IPS-20b (cell line): ENCODE data around the gene CNTN5.

Experiments
- H3K27ac ChIP-seq: one replicate; pipeline ENCODE4 v1.5.1; 2013; ENCODE audit warnings: low read length
- H3K27me3 ChIP-seq: 2 replicates; pipeline ENCODE4 v1.6.1; 2013; ENCODE audit warnings: mild to moderate bottlenecking, low read length, inconsistent platforms; ENCODE audit not compliant: insufficient read depth
- H3K36me3 ChIP-seq: 2 replicates; pipeline ENCODE4 v1.6.1; 2013; ENCODE audit warnings: low read depth, mild to moderate bottlenecking, inconsistent platforms, low read length, moderate library complexity; ENCODE audit not compliant: insufficient read depth
- H3K4me1 ChIP-seq: 2 replicates; pipeline ENCODE4 v1.6.1; 2013; ENCODE audit warnings: mild to moderate bottlenecking, control low read depth, inconsistent platforms, low read length, moderate library complexity; ENCODE audit not compliant: insufficient read depth
- H3K4me3 ChIP-seq: 2 replicates; pipeline ENCODE4 v1.5.1; 2013; ENCODE audit warnings: mild to moderate bottlenecking, low read length, inconsistent platforms
- H3K9ac ChIP-seq: 2 replicates; pipeline ENCODE4 v1.6.1; 2013; ENCODE audit warnings: low read depth, mild to moderate bottlenecking, inconsistent platforms, low read length, moderate library complexity
- H3K9me3 ChIP-seq: 2 replicates; pipeline ENCODE4 v1.6.1; 2013; ENCODE audit warnings: mild to moderate bottlenecking, low read depth, low read length, inconsistent platforms; ENCODE audit not compliant: insufficient read depth

Gene CNTN5

GRCh38 chr11:99464985-99465384 is 444.2 kb downstream of the CNTN5 start:
- Histone ChIP-seq H3K9ac (no peak overlapping the region), H3K27me3 (no peaks in the 10 kb centered on the region)

GRCh38 chr11:99489581-99489980 is 468.8 kb downstream of the CNTN5 start:
- Histone ChIP-seq H3K4me3 (no peak overlapping the region), H3K27me3 (no peaks in the 10 kb centered on the region), H3K27ac (no peak overlapping the region), H3K4me1 (0 out of 2 replicates have a peak, but pooled peaks cover 3% of the 10 kb centered on the region), H3K36me3 (no peaks in the 10 kb centered on the region), H3K9me3 (no peaks in the 10 kb centered on the region), H3K9ac (no peak overlapping the region)

More at GRCh38 chr11:99464985-99465384, 444.2 kb downstream of the CNTN5 start:
- H3K4me1 ChIP-seq, result no peaks in the 10 kb centered on the region
- H3K4me3 ChIP-seq, result no peak overlapping the region
- H3K9me3 ChIP-seq, result no peaks in the 10 kb centered on the region
- H3K27ac ChIP-seq, result no peak overlapping the region
- no peaks in the 10 kb centered on the region for H3K36me3 ChIP-seq

- Histone ChIP-seq H3K9ac (no peak overlapping the region), H3K36me3 (no peaks in the 10 kb centered on the region), H3K9me3 (no peaks in the 10 kb centered on the region), H3K4me3 (no peak overlapping the region), H3K27ac (no peak overlapping the region), H3K4me1 (0 out of 2 replicates have a peak, but pooled peaks cover 3% of the 10 kb centered on the region), H3K27me3 (no peaks in the 10 kb centered on the region)
These were observed 473.3 kb downstream of the CNTN5 start for GRCh38 chr11:99494065-99494464.

GRCh38 chr11:99501655-99502054 is 480.9 kb downstream of the CNTN5 start:
- H3K9ac ChIP-seq, result no peak overlapping the region
- no peaks in the 10 kb centered on the region; the same call in 1 of the 2 replicates for H3K4me1 ChIP-seq
- H3K9me3 ChIP-seq, result no peaks in the 10 kb centered on the region
- no peak overlapping the region for H3K4me3 ChIP-seq
- H3K27ac ChIP-seq, result no peak overlapping the region
- H3K36me3 ChIP-seq, result no peaks in the 10 kb centered on the region
- no peaks in the 10 kb centered on the region for H3K27me3 ChIP-seq

- Histone ChIP-seq H3K27me3 (no peaks in the 10 kb centered on the region), H3K36me3 (no peaks in the 10 kb centered on the region), H3K4me3 (no peak overlapping the region), H3K4me1 (no peaks in the 10 kb centered on the region; the same call in 1 of the 2 replicates), H3K9me3 (no peaks in the 10 kb centered on the region), H3K9ac (no peak overlapping the region), H3K27ac (no peak overlapping the region)
These were observed 484.6 kb downstream of the CNTN5 start for GRCh38 chr11:99505316-99505715.

- Histone ChIP-seq H3K4me1 (no peaks in the 10 kb centered on the region; the same call in 1 of the 2 replicates), H3K9ac (no peak overlapping the region), H3K27me3 (no peaks in the 10 kb centered on the region), H3K36me3 (no peaks in the 10 kb centered on the region), H3K27ac (no peak overlapping the region), H3K4me3 (no peak overlapping the region), H3K9me3 (no peaks in the 10 kb centered on the region)
These were observed 485.1 kb downstream of the CNTN5 start for GRCh38 chr11:99505831-99506230.

GRCh38 chr11:99509863-99510262 is 489.1 kb downstream of the CNTN5 start:
- Histone ChIP-seq H3K9ac (no peak overlapping the region), H3K4me3 (no peak overlapping the region), H3K27me3 (no peaks in the 10 kb centered on the region), H3K4me1 (peaks cover 4% of the 10 kb centered on the region; the same call in 1 of the 2 replicates), H3K27ac (no peak overlapping the region), H3K9me3 (no peaks in the 10 kb centered on the region), H3K36me3 (no peaks in the 10 kb centered on the region)

GRCh38 chr11:99513368-99513767 is 492.6 kb downstream of the CNTN5 start:
- H3K9ac ChIP-seq, result no peak overlapping the region
- no peaks in the 10 kb centered on the region for H3K36me3 ChIP-seq
- H3K27ac ChIP-seq, result no peak overlapping the region
- no peaks in the 10 kb centered on the region for H3K9me3 ChIP-seq
- H3K4me3 ChIP-seq, result no peak overlapping the region
- H3K4me1 ChIP-seq, result 0 out of 2 replicates have a peak, but pooled peaks cover 4% of the 10 kb centered on the region
- H3K27me3 ChIP-seq, result no peaks in the 10 kb centered on the region

- H3K9me3 ChIP-seq, result no peaks in the 10 kb centered on the region
- H3K27me3 ChIP-seq, result no peaks in the 10 kb centered on the region
- no peak overlapping the region for H3K4me3 ChIP-seq
- no peaks in the 10 kb centered on the region for H3K36me3 ChIP-seq
- peaks cover 5% of the 10 kb centered on the region; the same call in 1 of the 2 replicates for H3K4me1 ChIP-seq
- no peak overlapping the region for H3K9ac ChIP-seq
- no peak overlapping the region for H3K27ac ChIP-seq
These were observed 498.3 kb downstream of the CNTN5 start for GRCh38 chr11:99519095-99519494.

- Histone ChIP-seq H3K36me3 (no peaks in the 10 kb centered on the region), H3K27ac (no peak overlapping the region)
These were observed 501.9 kb downstream of the CNTN5 start for GRCh38 chr11:99522467-99523173.

GRCh38 chr11:99531468-99531867 is 510.7 kb downstream of the CNTN5 start:
- no peaks in the 10 kb centered on the region for H3K9me3 ChIP-seq
- no peak overlapping the region for H3K27ac ChIP-seq
- H3K4me3 ChIP-seq, result no peak overlapping the region
- H3K36me3 ChIP-seq, result no peaks in the 10 kb centered on the region
- 0 out of 2 replicates have a peak, but pooled peaks cover 3% of the 10 kb centered on the region for H3K4me1 ChIP-seq
- no peak overlapping the region for H3K9ac ChIP-seq
- no peaks in the 10 kb centered on the region for H3K27me3 ChIP-seq

More at GRCh38 chr11:99522467-99523173, 501.9 kb downstream of the CNTN5 start:
- H3K9me3 ChIP-seq, result no peaks in the 10 kb centered on the region
- H3K4me1 ChIP-seq, result peaks cover 9% of the 10 kb centered on the region; the same call in 1 of the 2 replicates
- no peaks in the 10 kb centered on the region for H3K27me3 ChIP-seq
- H3K4me3 ChIP-seq, result no peak overlapping the region
- H3K9ac ChIP-seq, result no peak overlapping the region

GRCh38 chr11:99534812-99535211 is 514.1 kb downstream of the CNTN5 start:
- Histone ChIP-seq H3K9me3 (no peaks in the 10 kb centered on the region), H3K4me3 (no peak overlapping the region), H3K27ac (no peak overlapping the region), H3K36me3 (no peaks in the 10 kb centered on the region), H3K27me3 (no peaks in the 10 kb centered on the region), H3K9ac (no peak overlapping the region), H3K4me1 (no peaks in the 10 kb centered on the region)
